ENCODE measurements around the gene MSLN.

MSLN gene

GRCh38 chr16:759110-759910, 1.2 kb upstream of the MSLN start:
- Histone ChIP-seq H3K36me3 (ENCODE audit: control insufficient read depth in 2 of 2, insufficient read depth in 2 of 2, low read length in 2 of 2) (no peaks in the 10 kb centered on the region), H3K4me3 (ENCODE audit: low read length in 2 of 2) (no peak overlapping the region), H3K27me3 (ENCODE audit: control insufficient read depth in 2 of 2, insufficient read depth in 2 of 2, low read length in 2 of 2) (peaks cover 6 to 12% of the 10 kb centered on the region in 2 donors), H3K4me1 (ENCODE audit: control insufficient read depth in 2 of 2, insufficient read depth in 2 of 2, low read length in 2 of 2) (no peaks in the 10 kb centered on the region), H3K27ac (ENCODE audit: low read depth in 2 of 2, low read length in 2 of 2) (no peak overlapping the region), H3K9me3 (ENCODE audit: control insufficient read depth in 2 of 2, low read length in 2 of 2) (no peaks in the 10 kb centered on the region), H3K9ac (ENCODE audit: low read depth in 1 of 2, low read length in 2 of 2) (no peak overlapping the region)

- Histone ChIP-seq H3K36me3 (ENCODE audit: control insufficient read depth in 2 of 2, insufficient read depth in 2 of 2, low read length in 2 of 2) (no peaks in the 10 kb centered on the region), H3K9me3 (ENCODE audit: control insufficient read depth in 2 of 2, low read length in 2 of 2) (no peaks in the 10 kb centered on the region), H3K4me1 (ENCODE audit: control insufficient read depth in 2 of 2, insufficient read depth in 2 of 2, low read length in 2 of 2) (no peaks in the 10 kb centered on the region), H3K27me3 (ENCODE audit: control insufficient read depth in 2 of 2, insufficient read depth in 2 of 2, low read length in 2 of 2) (peaks cover 4 to 12% of the 10 kb centered on the region in 2 donors), H3K27ac (ENCODE audit: low read depth in 2 of 2, low read length in 2 of 2) (no peak overlapping the region), H3K9ac (ENCODE audit: low read depth in 1 of 2, low read length in 2 of 2) (no peak overlapping the region), H3K4me3 (ENCODE audit: low read length in 2 of 2) (no peak overlapping the region)
Measured at GRCh38 chr16:760065-760464, 469 bp upstream of the MSLN start.

- Histone ChIP-seq H3K27ac (ENCODE audit: low read depth in 2 of 2, low read length in 2 of 2) (no peak overlapping the region), H3K9me3 (ENCODE audit: control insufficient read depth in 2 of 2, low read length in 2 of 2) (no peaks in the 10 kb centered on the region), H3K4me3 (ENCODE audit: low read length in 2 of 2) (no peak overlapping the region), H3K4me1 (ENCODE audit: control insufficient read depth in 2 of 2, insufficient read depth in 2 of 2, low read length in 2 of 2) (no peaks in the 10 kb centered on the region), H3K9ac (ENCODE audit: low read depth in 1 of 2, low read length in 2 of 2) (no peak overlapping the region), H3K27me3 (ENCODE audit: control insufficient read depth in 2 of 2, insufficient read depth in 2 of 2, low read length in 2 of 2) (peaks cover 0 to 12% of the 10 kb centered on the region in 2 donors), H3K36me3 (ENCODE audit: control insufficient read depth in 2 of 2, insufficient read depth in 2 of 2, low read length in 2 of 2) (no peaks in the 10 kb centered on the region)
Measured at GRCh38 chr16:761625-762513, 1.3 kb downstream of the MSLN start.

GRCh38 chr16:762595-763268, 2.2 kb downstream of the MSLN start:
- no peaks in the 10 kb centered on the region for H3K4me1 ChIP-seq (ENCODE audit: control insufficient read depth in 2 of 2, insufficient read depth in 2 of 2, low read length in 2 of 2)
- no peak overlapping the region for H3K27ac ChIP-seq (ENCODE audit: low read depth in 2 of 2, low read length in 2 of 2)
- no peaks in the 10 kb centered on the region for H3K36me3 ChIP-seq (ENCODE audit: control insufficient read depth in 2 of 2, insufficient read depth in 2 of 2, low read length in 2 of 2)
- H3K9me3 ChIP-seq (ENCODE audit: control insufficient read depth in 2 of 2, low read length in 2 of 2) = no peaks in the 10 kb centered on the region
- no peak overlapping the region for H3K9ac ChIP-seq (ENCODE audit: low read depth in 1 of 2, low read length in 2 of 2)
- no peak overlapping the region for H3K4me3 ChIP-seq (ENCODE audit: low read length in 2 of 2)
- H3K27me3 ChIP-seq (ENCODE audit: control insufficient read depth in 2 of 2, insufficient read depth in 2 of 2, low read length in 2 of 2) = peaks cover 0 to 12% of the 10 kb centered on the region in 2 donors

GRCh38 chr16:763369-764183, 3.0 kb downstream of the MSLN start:
- H3K9ac ChIP-seq (ENCODE audit: low read depth in 1 of 2, low read length in 2 of 2) = no peak overlapping the region
- peaks cover 0 to 12% of the 10 kb centered on the region in 2 donors for H3K27me3 ChIP-seq (ENCODE audit: control insufficient read depth in 2 of 2, insufficient read depth in 2 of 2, low read length in 2 of 2)
- H3K27ac ChIP-seq (ENCODE audit: low read depth in 2 of 2, low read length in 2 of 2) = no peak overlapping the region
- no peaks in the 10 kb centered on the region for H3K36me3 ChIP-seq (ENCODE audit: control insufficient read depth in 2 of 2, insufficient read depth in 2 of 2, low read length in 2 of 2)
- no peaks in the 10 kb centered on the region for H3K4me1 ChIP-seq (ENCODE audit: control insufficient read depth in 2 of 2, insufficient read depth in 2 of 2, low read length in 2 of 2)
- H3K9me3 ChIP-seq (ENCODE audit: control insufficient read depth in 2 of 2, low read length in 2 of 2) = no peaks in the 10 kb centered on the region
- H3K4me3 ChIP-seq (ENCODE audit: low read length in 2 of 2) = no peak overlapping the region

GRCh38 chr16:764184-764750, 3.7 kb downstream of the MSLN start:
- H3K4me3 ChIP-seq (ENCODE audit: low read length in 2 of 2) = no peak overlapping the region
- H3K27ac ChIP-seq (ENCODE audit: low read depth in 2 of 2, low read length in 2 of 2) = no peak overlapping the region
- H3K9ac ChIP-seq (ENCODE audit: low read depth in 1 of 2, low read length in 2 of 2) = no peak overlapping the region
- peaks cover 0 to 12% of the 10 kb centered on the region in 2 donors for H3K27me3 ChIP-seq (ENCODE audit: control insufficient read depth in 2 of 2, insufficient read depth in 2 of 2, low read length in 2 of 2)
- H3K4me1 ChIP-seq (ENCODE audit: control insufficient read depth in 2 of 2, insufficient read depth in 2 of 2, low read length in 2 of 2) = no peaks in the 10 kb centered on the region
- H3K9me3 ChIP-seq (ENCODE audit: control insufficient read depth in 2 of 2, low read length in 2 of 2) = no peaks in the 10 kb centered on the region
- H3K36me3 ChIP-seq (ENCODE audit: control insufficient read depth in 2 of 2, insufficient read depth in 2 of 2, low read length in 2 of 2) = no peaks in the 10 kb centered on the region

GRCh38 chr16:764848-765487, 4.4 kb downstream of the MSLN start:
- Histone ChIP-seq H3K36me3 (ENCODE audit: control insufficient read depth in 2 of 2, insufficient read depth in 2 of 2, low read length in 2 of 2) (no peaks in the 10 kb centered on the region), H3K27ac (ENCODE audit: low read depth in 2 of 2, low read length in 2 of 2) (no peak overlapping the region), H3K4me1 (ENCODE audit: control insufficient read depth in 2 of 2, insufficient read depth in 2 of 2, low read length in 2 of 2) (no peaks in the 10 kb centered on the region), H3K9ac (ENCODE audit: low read depth in 1 of 2, low read length in 2 of 2) (no peak overlapping the region), H3K27me3 (ENCODE audit: control insufficient read depth in 2 of 2, insufficient read depth in 2 of 2, low read length in 2 of 2) (peaks cover 0 to 12% of the 10 kb centered on the region in 2 donors), H3K4me3 (ENCODE audit: low read length in 2 of 2) (no peak overlapping the region), H3K9me3 (ENCODE audit: control insufficient read depth in 2 of 2, low read length in 2 of 2) (no peaks in the 10 kb centered on the region)

- no peak overlapping the region for H3K9ac ChIP-seq (ENCODE audit: low read depth in 1 of 2, low read length in 2 of 2)
- H3K36me3 ChIP-seq (ENCODE audit: control insufficient read depth in 2 of 2, insufficient read depth in 2 of 2, low read length in 2 of 2) = no peaks in the 10 kb centered on the region
- no peak overlapping the region for H3K27ac ChIP-seq (ENCODE audit: low read depth in 2 of 2, low read length in 2 of 2)
- H3K27me3 ChIP-seq (ENCODE audit: control insufficient read depth in 2 of 2, insufficient read depth in 2 of 2, low read length in 2 of 2) = peaks cover 0 to 12% of the 10 kb centered on the region in 2 donors
- H3K4me3 ChIP-seq (ENCODE audit: low read length in 2 of 2) = no peak overlapping the region
- no peaks in the 10 kb centered on the region for H3K4me1 ChIP-seq (ENCODE audit: control insufficient read depth in 2 of 2, insufficient read depth in 2 of 2, low read length in 2 of 2)
- H3K9me3 ChIP-seq (ENCODE audit: control insufficient read depth in 2 of 2, low read length in 2 of 2) = no peaks in the 10 kb centered on the region
Measured at GRCh38 chr16:765488-765865, 4.9 kb downstream of the MSLN start.

All from mucosa of rectum (tissue), 2 donors.